Hypothalamus (tissue), 51 donors: ENCODE data around the gene XRRA1.
"Not testable (repeated sequence)": the region's sequence is repeated elsewhere in the genome, so short reads cannot be mapped to it uniquely, and the experiment has no call there.

ENCODE experiments used
- DNase-seq, 51 donors: peaks; one replicate each; lab custom pipeline; 2025; lab: John Stamatoyannopoulos, UW

The XRRA1 gene

GRCh38 chr11:74839971-74840370 is 108.9 kb downstream of the XRRA1 start:
- no peak for DNase-seq

GRCh38 chr11:74839446-74839845 is 109.4 kb downstream of the XRRA1 start:
- no peak for DNase-seq

GRCh38 chr11:74838188-74838587 is 110.7 kb downstream of the XRRA1 start:
- no peak for DNase-seq

DNA sequence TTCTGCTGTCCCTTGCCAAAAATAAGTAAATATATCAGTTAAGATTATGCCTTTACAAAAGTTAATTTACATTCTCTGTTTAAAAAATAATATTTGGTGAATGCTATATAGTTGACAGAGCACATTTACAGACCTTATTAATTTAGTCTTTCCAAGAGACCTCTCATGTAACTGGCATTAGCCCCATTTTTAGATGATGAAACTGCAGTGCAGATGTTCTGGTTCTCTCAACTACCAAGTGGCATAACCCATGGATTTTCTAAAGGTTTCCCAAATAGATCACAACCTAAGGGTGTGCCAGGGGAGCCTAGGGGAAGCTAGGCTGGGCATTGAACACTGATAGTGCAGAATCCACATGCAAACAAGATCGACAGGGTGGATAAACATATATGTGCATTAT is 111.7 kb downstream of the XRRA1 start:
- no peak for DNase-seq

GRCh38 chr11:74826901-74827300 is 122.0 kb downstream of the XRRA1 start:
- no peak for DNase-seq

DNA sequence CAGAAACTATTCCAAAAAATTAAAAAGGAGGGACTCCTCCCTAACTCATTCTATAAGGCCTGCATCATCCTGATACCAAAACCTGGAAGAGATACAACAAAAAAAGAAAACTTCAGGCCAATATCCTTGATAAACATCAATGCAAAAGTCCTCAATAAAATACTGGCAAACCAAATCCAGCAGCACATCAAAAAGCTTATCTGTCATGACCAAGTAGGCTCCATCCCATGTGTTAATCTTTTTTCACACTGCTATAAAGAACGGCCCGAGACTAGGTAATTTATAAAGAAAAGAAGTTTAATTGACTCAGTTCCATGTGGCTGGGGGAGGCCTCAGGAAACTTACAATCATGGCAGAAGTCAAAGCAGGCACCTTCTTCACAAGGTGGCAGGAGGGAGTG is 123.3 kb downstream of the XRRA1 start:
- not testable (repeated sequence) for DNase-seq

- no peak for DNase-seq
Observed at GRCh38 chr11:74824285-74824982, 124.5 kb downstream of the XRRA1 start.

DNA sequence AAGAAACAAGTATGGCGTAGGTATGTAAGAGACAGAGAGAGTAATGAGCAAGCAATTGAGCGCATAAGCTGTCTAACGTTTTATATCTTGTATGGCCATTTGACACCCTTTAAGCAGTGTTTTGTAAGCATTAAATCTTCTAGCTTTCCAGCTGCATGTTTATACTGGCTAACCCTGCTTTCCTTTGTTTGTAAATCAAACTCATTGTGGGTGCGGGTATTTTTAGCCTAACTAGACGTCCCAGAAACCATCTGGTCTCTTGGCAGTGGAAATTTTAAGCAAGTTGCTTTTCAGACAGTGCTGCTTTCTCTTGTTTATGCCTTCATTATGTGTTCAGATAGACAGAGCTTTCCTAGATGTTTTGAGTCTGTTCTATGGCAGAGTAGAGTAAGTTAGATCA is 126.7 kb downstream of the XRRA1 start:
- DNase-seq, result peak in 3 of 51 donors; percentile 7 to 29 (median 13)

DNA sequence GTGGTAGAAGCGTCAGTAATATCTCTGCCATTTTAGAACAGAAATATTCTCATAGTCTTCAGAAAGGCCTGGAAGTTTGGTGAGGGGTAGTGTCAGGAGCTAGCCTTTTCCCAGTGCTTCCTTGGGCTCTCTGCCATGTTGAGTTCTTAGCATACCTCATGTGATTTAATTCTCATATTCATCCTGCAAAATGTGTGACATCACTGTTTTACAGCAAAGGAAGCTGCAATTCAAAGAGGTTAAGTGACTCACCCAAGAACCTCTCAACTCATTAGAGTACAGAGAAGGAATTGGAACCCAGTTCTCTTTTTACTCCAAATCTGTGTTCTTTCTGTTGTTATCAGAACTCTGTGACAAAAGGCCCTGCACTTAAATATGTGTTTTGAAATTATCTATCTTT is 128.1 kb downstream of the XRRA1 start:
- DNase-seq, result no peak

GRCh38 chr11:74819400-74819799 is 129.5 kb downstream of the XRRA1 start:
- DNase-seq, result no peak

GRCh38 chr11:74818283-74818946 is 130.5 kb downstream of the XRRA1 start:
- DNase-seq, result no peak

- no peak for DNase-seq
Observed at GRCh38 chr11:74816664-74817063, 132.2 kb downstream of the XRRA1 start.

GRCh38 chr11:74815966-74816365 is 132.9 kb downstream of the XRRA1 start:
- no peak for DNase-seq

DNA sequence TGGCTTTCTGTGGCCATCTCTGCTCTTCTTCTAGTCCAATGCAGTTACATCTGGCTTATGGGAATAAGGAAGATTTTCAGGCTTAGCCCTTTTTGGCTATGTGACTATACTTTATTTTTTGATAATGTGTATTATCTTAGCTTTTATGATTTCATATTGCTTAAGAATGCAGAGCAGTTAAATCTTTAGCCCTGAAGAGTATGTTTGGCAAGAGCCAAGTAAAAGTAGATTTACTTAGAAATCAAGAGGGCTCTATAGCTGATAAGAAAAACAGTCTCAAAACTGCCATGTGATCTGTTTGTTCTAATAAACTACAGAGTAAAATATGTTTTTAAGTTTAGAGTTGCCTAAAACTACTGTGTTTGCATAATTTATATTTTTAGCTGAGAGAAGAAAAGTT is 139.1 kb downstream of the XRRA1 start:
- DNase-seq, result no peak

- DNase-seq, result no peak
Observed at GRCh38 chr11:74806267-74806666, 142.6 kb downstream of the XRRA1 start.

DNA sequence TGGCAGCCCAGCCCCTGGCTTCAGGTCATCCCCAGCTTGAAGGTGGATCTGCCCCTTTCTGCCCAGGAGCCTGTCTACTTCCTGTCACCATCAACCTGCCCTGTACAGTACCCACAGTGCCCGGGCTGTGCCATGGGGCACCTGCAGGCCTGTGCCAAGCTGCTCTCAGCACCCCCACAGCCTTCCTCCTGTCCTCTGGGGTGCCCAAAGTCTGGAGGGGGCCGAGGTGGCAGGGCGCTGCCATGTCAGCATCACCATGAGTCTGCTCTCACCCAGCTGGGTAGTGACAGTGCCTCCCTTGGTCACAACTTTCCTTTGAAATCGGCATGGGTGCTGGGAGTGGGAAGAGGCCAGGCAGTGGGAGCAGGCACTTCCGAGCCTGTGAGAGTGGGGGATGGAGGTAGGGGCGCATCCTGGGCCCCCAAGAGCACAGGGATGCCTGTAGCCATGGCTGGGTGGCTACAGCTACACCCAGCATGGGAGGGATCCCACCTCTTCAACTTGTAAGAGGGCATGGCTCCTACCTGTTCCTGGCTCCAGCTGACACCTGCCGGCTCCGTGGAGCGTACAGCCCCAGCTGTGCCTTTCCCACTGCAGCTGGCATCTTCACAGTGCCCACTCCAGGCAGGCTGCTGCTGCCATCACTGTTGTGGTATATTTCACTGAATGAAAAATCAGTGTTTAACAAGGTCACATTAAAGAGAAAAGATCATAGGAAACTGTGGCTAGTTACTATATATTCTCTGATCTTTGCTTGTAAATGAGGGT is 157.4 kb downstream of the XRRA1 start:
- DNase-seq, result no peak
